Adrenal gland (tissue), 12 donors: ENCODE results near the gene DYDC2. TPM values are rescaled to one million over a fixed set of nuclear protein-coding genes. Genes with fewer than 3 reads are reported as not detected.
"Not testable (repeated sequence)": the region's sequence is repeated elsewhere in the genome, so short reads cannot be mapped to it uniquely, and the experiment has no call there.

Experiments
- DNase-seq, 7 donors: peaks; one replicate each; pipeline ENCODE4 v3.0.0-alpha.2; 2019 to 2020
- H3K27ac ChIP-seq, 5 donors: fragments of 200-600 bp; sonication (generic) in 4 of 5; 1 replicate in 3 of 5; 2 replicates in 2 of 5; pipeline versions ENCODE4 v1.5.1 to v1.8.0; 2016 to 2020; ENCODE audit warnings: mild to moderate bottlenecking in 1 of 5
- H3K27me3 ChIP-seq: fragments of 200-600 bp; 2 replicates; pipeline ENCODE4 v1.8.0; 2021
- H3K36me3 ChIP-seq, 2 donors: fragments of 200-600 bp; replicated peaks in 1 of 2; 1 replicate in 1 of 2; 2 replicates in 1 of 2; pipeline versions ENCODE4 v1.5.1 to v1.8.0; 2018 to 2022
- H3K4me1 ChIP-seq, 2 donors: fragments of 200-600 bp; replicated peaks in 1 of 2; 1 replicate in 1 of 2; 2 replicates in 1 of 2; pipeline versions ENCODE4 v1.5.1 to v1.8.0; 2018 to 2021
- H3K4me3 ChIP-seq, 4 donors: fragments of 200-600 bp; sonication (generic) in 3 of 4; one replicate each; pipeline ENCODE4 v1.5.1; 2016 to 2018
- H3K9me3 ChIP-seq, 3 donors: fragments of 200-600 bp; sonication (generic) in 1 of 3; replicated peaks in 1 of 3; 1 replicate in 2 of 3; 2 replicates in 1 of 3; pipeline versions ENCODE4 v1.5.1 to v1.8.0; 2016 to 2021
- CTCF ChIP-seq, 6 experiments: fragments of 450-650 bp in 4 of 6; fragments of 200-600 bp in 2 of 6; sonication (generic) in 1 of 6; IDR thresholded peaks; 1 replicate in 5 of 6; 2 replicates in 1 of 6; pipeline versions ENCODE4 v1.5.1 to v1.8.0; 2016 to 2021; ENCODE audit warnings: antibody characterized with exemption in 6 of 6, mild to moderate bottlenecking in 2 of 6, moderate library complexity in 1 of 6
- POLR2A ChIP-seq, 2 donors: fragments of 450-650 bp; IDR thresholded peaks; one replicate each; pipeline ENCODE4 v1.6.1; 2017; ENCODE audit warnings: antibody characterized with exemption in 2 of 2, mild to moderate bottlenecking in 2 of 2, moderate library complexity in 1 of 2
- WGBS, 4 donors: extraction: QIAGEN DNeasy Blood & Tissue Kit in 2 of 4; methylation state at CpG; one replicate each; pipeline versions ENCODE4 v1.1.5 to v1.1.7; 2013 to 2017; 5-methylcytosine and 5-hydroxymethylcytosine counted together
- intact Hi-C, 2 donors: fragments of 100-400 bp; cut with DNase I; formaldehyde crosslinking; loops; one replicate each; pipeline versions ENCODE4 v1.14.1 to v1.15.0; 2022 to 2023
- polyA plus RNA-seq, 3 donors: library from polyadenylated mRNA; stranded (reverse); fragments of 200-250 nt in 2 of 3; fragments of 350-450 nt in 1 of 3; fragmentation: Illumina TruSeq in 1 of 3; extraction: RNeasy Lipid Tissue Mini Kit (QIAGEN cat#74804) in 1 of 3; gene quantifications; one replicate each; pipeline ENCODE4 v1.2.3, GENCODE V29; 2013 to 2014
- total RNA-seq, 9 donors: library from RNA; depleted of rRNA in 4 of 9; stranded (reverse); fragments of >200 nt in 4 of 9; fragments of 120-200 nt in 1 of 9; fragmentation: NEBNext Ultra II Directional in 1 of 9; extraction: Animal tissue kit (Norgen Biotek cat#: 25700) in 1 of 9; gene quantifications; one replicate each; pipeline versions ENCODE4 v1.1.0 to v1.2.4, GENCODE V29; 2013 to 2023
- donor health status: healthy with polysubstance abuse.
- donor health status: Bipolar disorder and iron deficiency.
- donor health status: DM: yes; HTN: yes; CAD: no.
- donor health status: DM: no; HTN: no; CAD: no.
- donor health status: DM: no; HTN: no; CAD: no.
- donor health status: DM: yes; HTN: yes; CAD: no.

The DYDC2 gene
- total and polyA plus RNA-seq, 12 donors: 0.33 TPM; not detected in 11

- H3K9me3 ChIP-seq: no peaks in the 10 kb centered on the region
- H3K4me1 ChIP-seq: peaks cover 0 to 30% of the 10 kb centered on the region in 2 donors
- DNase-seq: peak in 4 of 7 donors; percentile 35 to 64 (median 45)
- H3K36me3 ChIP-seq: no peaks in the 10 kb centered on the region
- peak overlapping the region in 1 of 5 donors; percentile 52 for H3K27ac ChIP-seq
- TF ChIP-seq CTCF (IDR thresholded peaks at IDR 0.05): no peak
- TF ChIP-seq POLR2A (IDR thresholded peaks at IDR 0.05): no peak
- H3K4me3 ChIP-seq: no peak overlapping the region
- intact Hi-C loops: no loop called here
- WGBS, 4 donors: 75 to 79% (median 77%) methylated on average over 14 to 15 of the region's 15 CpGs
- no peaks in the 10 kb centered on the region for H3K27me3 ChIP-seq
Measured at GRCh38 chr10:80416479-80417098, 60.0 kb downstream of the DYDC2 start.

- intact Hi-C loops, H3K27ac ChIP-seq: not testable (repeated sequence)
Measured at GRCh38 chr10:80417256-80417655, 60.7 kb downstream of the DYDC2 start.

More at GRCh38 chr10:80417256-80417655, 60.7 kb downstream of the DYDC2 start:
- H3K27me3 ChIP-seq, DNase-seq, H3K36me3 ChIP-seq, H3K9me3 ChIP-seq, H3K4me3 ChIP-seq: not testable (repeated sequence)
- peaks cover 0 to 30% of the 10 kb centered on the region in 2 donors for H3K4me1 ChIP-seq
- 82 to 87% (median 84%) methylated on average over 6 of the region's 6 CpGs for WGBS, 4 donors

Other genes with a start within 250 kb of the DYDC2 start
- gene PLAC9, start 224.1 kb upstream of the DYDC2 start, total RNA-seq: 10 to 100 TPM; 11.7 to 26.9 (median 23.5) TPM
- 10 to 100 TPM in 2 of 3 donors, 1 to 10 TPM in 1; 1.8 to 67.6 (median 61.4) TPM for gene PLAC9, start 224.1 kb upstream of the DYDC2 start, polyA plus RNA-seq
- gene ANXA11, start 151.2 kb upstream of the DYDC2 start, total RNA-seq: 10 to 100 TPM; 39.0 to 99.5 (median 63.6) TPM
- 100 to 1,000 TPM in 2 of 3 donors, 10 to 100 TPM in 1; 83.3 to 249 (median 239) TPM for gene ANXA11, start 151.2 kb upstream of the DYDC2 start, polyA plus RNA-seq
- gene MAT1A, start 67.1 kb upstream of the DYDC2 start, total RNA-seq: 10 to 100 TPM in 1 of 9 donors, 1 to 10 TPM in 2, under 1 TPM in 5, not detected in 1; 0.29 to 15.1 (median 0.83) TPM
- gene MAT1A, start 67.1 kb upstream of the DYDC2 start, polyA plus RNA-seq: under 1 TPM; 0.16 to 0.46 (median 0.20) TPM
- not detected for gene DYDC1, start within 50 bp of the DYDC2 start, total RNA-seq
- not detected for gene DYDC1, start within 50 bp of the DYDC2 start, polyA plus RNA-seq
- 100 to 1,000 TPM in 1 of 9 donors, 10 to 100 TPM in 8; 12.7 to 140 (median 23.1) TPM for gene PRXL2A, start 51.8 kb downstream of the DYDC2 start, total RNA-seq
- gene PRXL2A, start 51.8 kb downstream of the DYDC2 start, polyA plus RNA-seq: 10 to 100 TPM; 24.0 to 42.6 (median 35.8) TPM
- 100 to 1,000 TPM in 1 of 9 donors, 10 to 100 TPM in 8; 21.7 to 112 (median 53.4) TPM for gene TSPAN14, start 97.5 kb downstream of the DYDC2 start, total RNA-seq
- gene TSPAN14, start 97.5 kb downstream of the DYDC2 start, polyA plus RNA-seq: 10 to 100 TPM; 13.1 to 19.5 (median 17.9) TPM
- under 1 TPM in 2 of 9 donors, not detected in 7; 0.06 to 0.35 TPM for gene SH2D4B, start 181.1 kb downstream of the DYDC2 start, total RNA-seq
- gene SH2D4B, start 181.1 kb downstream of the DYDC2 start, polyA plus RNA-seq: under 1 TPM in 1 of 3 donors, not detected in 2; 0.07 TPM